Ishikawa (cell line): ENCODE data around the gene CDH20.

Experiments
- CEBPB ChIP-seq: IDR thresholded peaks from 2 replicates; pipeline ENCODE4 v1.6.1; 2012
- CREB1 ChIP-seq: IDR thresholded peaks from 2 replicates; pipeline ENCODE4 v1.6.1; 2012; ENCODE audit warnings: low read depth
- EGR1 ChIP-seq: IDR thresholded peaks from 2 replicates; pipeline ENCODE4 v1.6.1; 2012
- EP300 ChIP-seq: IDR thresholded peaks from 2 replicates; pipeline ENCODE4 v1.6.1; 2012; ENCODE audit warnings: borderline replicate concordance
- FOXM1 ChIP-seq: IDR thresholded peaks from 2 replicates; pipeline ENCODE4 v1.6.1; 2012; ENCODE audit warnings: low read depth, borderline replicate concordance
- MAX ChIP-seq: IDR thresholded peaks from 2 replicates; pipeline ENCODE4 v1.6.1; 2012
- NFIC ChIP-seq: IDR thresholded peaks from 2 replicates; pipeline ENCODE4 v1.6.1; 2012
- RAD21 ChIP-seq: IDR thresholded peaks from 2 replicates; pipeline ENCODE4 v1.6.1; 2012; ENCODE audit warnings: low read depth
- TAF1 ChIP-seq: IDR thresholded peaks from 2 replicates; pipeline ENCODE4 v1.6.1; 2012; ENCODE audit warnings: low read depth, mild to moderate bottlenecking
- TCF12 ChIP-seq: IDR thresholded peaks from 2 replicates; pipeline ENCODE4 v1.6.1; 2012; ENCODE audit warnings: low read depth
- TEAD4 ChIP-seq: IDR thresholded peaks from 2 replicates; pipeline ENCODE4 v1.6.1; 2012
- USF1 ChIP-seq: IDR thresholded peaks from 2 replicates; pipeline ENCODE4 v1.6.1; 2012
- YY1 ChIP-seq: IDR thresholded peaks from 2 replicates; pipeline ENCODE4 v1.6.1; 2012; ENCODE audit warnings: low read depth
- ZBTB7A ChIP-seq: IDR thresholded peaks from 2 replicates; pipeline ENCODE4 v1.6.1; 2012; ENCODE audit warnings: low read depth
- TF ChIP-seq, protein P1 (sequence below): IDR thresholded peaks from 2 replicates; pipeline ENCODE4 v1.6.1; 2012; ENCODE audit warnings: low read depth, mild to moderate bottlenecking

Gene CDH20

GRCh38 chr18:61335684-61336555 lies 2.7 kb downstream of the CDH20 start:
- TF ChIP-seq EP300, result no peak
- TF ChIP-seq ZBTB7A, result no peak
- TF ChIP-seq MAX, result no peak
- no peak for TF ChIP-seq EGR1
- TF ChIP-seq NFIC, result no peak
- no peak for TF ChIP-seq USF1
- no peak for TF ChIP-seq CREB1
- no peak for TF ChIP-seq CEBPB
- TF ChIP-seq TEAD4, result no peak
- TF ChIP-seq, protein P1, sequence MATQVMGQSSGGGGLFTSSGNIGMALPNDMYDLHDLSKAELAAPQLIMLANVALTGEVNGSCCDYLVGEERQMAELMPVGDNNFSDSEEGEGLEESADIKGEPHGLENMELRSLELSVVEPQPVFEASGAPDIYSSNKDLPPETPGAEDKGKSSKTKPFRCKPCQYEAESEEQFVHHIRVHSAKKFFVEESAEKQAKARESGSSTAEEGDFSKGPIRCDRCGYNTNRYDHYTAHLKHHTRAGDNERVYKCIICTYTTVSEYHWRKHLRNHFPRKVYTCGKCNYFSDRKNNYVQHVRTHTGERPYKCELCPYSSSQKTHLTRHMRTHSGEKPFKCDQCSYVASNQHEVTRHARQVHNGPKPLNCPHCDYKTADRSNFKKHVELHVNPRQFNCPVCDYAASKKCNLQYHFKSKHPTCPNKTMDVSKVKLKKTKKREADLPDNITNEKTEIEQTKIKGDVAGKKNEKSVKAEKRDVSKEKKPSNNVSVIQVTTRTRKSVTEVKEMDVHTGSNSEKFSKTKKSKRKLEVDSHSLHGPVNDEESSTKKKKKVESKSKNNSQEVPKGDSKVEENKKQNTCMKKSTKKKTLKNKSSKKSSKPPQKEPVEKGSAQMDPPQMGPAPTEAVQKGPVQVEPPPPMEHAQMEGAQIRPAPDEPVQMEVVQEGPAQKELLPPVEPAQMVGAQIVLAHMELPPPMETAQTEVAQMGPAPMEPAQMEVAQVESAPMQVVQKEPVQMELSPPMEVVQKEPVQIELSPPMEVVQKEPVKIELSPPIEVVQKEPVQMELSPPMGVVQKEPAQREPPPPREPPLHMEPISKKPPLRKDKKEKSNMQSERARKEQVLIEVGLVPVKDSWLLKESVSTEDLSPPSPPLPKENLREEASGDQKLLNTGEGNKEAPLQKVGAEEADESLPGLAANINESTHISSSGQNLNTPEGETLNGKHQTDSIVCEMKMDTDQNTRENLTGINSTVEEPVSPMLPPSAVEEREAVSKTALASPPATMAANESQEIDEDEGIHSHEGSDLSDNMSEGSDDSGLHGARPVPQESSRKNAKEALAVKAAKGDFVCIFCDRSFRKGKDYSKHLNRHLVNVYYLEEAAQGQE, result no peak
- no peak for TF ChIP-seq FOXM1
- no peak for TF ChIP-seq RAD21
- TF ChIP-seq TAF1, result no peak
- TF ChIP-seq YY1, result no peak
- no peak for TF ChIP-seq TCF12

- no peak for TF ChIP-seq ZBTB7A
- TF ChIP-seq USF1, result no peak
- no peak for TF ChIP-seq EP300
- no peak for TF ChIP-seq TCF12
- TF ChIP-seq CEBPB, result no peak
- TF ChIP-seq NFIC, result no peak
- TF ChIP-seq, protein P1, result no peak
- no peak for TF ChIP-seq EGR1
- no peak for TF ChIP-seq RAD21
- TF ChIP-seq MAX, result no peak
- no peak for TF ChIP-seq CREB1
- no peak for TF ChIP-seq YY1
- no peak for TF ChIP-seq FOXM1
- TF ChIP-seq TEAD4, result no peak
- no peak for TF ChIP-seq TAF1
These were observed 3.5 kb downstream of the CDH20 start for GRCh38 chr18:61336766-61337165.

DNA sequence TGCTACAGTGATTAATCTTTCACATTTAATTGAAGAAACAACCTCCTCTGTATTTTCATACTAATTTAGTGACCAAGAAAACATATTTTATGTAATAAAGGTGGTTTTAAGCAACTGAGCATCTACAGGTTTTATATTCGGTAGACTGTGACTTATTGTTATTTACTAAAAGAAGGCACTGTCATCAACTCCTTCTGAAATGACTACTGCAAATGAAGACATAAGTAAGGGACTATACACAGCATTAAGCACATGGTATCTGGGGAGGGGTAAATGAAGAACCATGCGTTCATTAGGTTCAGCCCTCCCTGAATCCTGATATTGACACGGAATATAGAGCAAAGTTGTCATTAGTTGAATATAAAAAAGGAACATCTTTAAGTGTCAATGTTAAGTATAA lies 4.3 kb downstream of the CDH20 start:
- TF ChIP-seq TEAD4 (no peak), TAF1 (no peak), CEBPB (no peak), RAD21 (no peak), YY1 (no peak), EGR1 (no peak), CREB1 (no peak)
- TF ChIP-seq, protein P1, result no peak

- TF ChIP-seq MAX (no peak), RAD21 (no peak), TAF1 (no peak), USF1 (no peak), TCF12 (no peak), CEBPB (no peak), EP300 (no peak), YY1 (no peak), FOXM1 (no peak), CREB1 (no peak), NFIC (no peak)
These were observed 6.9 kb downstream of the CDH20 start for GRCh38 chr18:61340148-61340547.
